ENCODE results near the gene ABCC1.

- TF ChIP-seq CTCF (IDR thresholded peaks at IDR 0.05) (no peak), EP300 (IDR thresholded peaks at IDR 0.05) (no peak), POLR2A (IDR thresholded peaks at IDR 0.05) (no peak)
Measured at GRCh38 chr16:15934991-15935390, 14.4 kb upstream of the ABCC1 start.
